ENCODE results near the gene DRAM2. TPM values are rescaled to one million over a fixed set of nuclear protein-coding genes. Genes with fewer than 3 reads are reported as not detected.

DRAM2 gene
- total and polyA plus RNA-seq, 2 of the 4 experiments (the other 2 are of a cell fraction), result 31.4 to 66.3 TPM

DNA sequence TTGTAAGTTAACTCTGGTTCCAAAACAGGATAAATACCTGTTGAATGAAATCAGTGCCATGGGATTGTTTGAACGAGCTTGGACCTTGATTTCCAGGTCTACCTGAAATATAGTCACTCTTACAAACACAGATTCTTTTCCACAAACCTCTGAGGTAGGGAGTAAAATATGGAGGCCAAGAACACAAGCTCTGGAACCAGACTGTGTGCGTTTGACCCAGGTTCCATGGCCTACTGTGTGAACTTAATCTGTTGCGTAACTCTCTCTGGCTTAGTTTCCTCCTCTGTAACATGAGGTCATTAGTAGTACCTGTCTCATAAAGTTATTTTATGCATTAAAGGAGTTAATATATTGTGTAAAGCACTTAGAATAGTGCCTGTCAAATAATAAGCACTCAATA, 35.5 kb upstream of the DRAM2 start:
- DNase-seq (no peak), ATAC-seq (ENCODE audit: low read depth) (no peak)
- Histone ChIP-seq H3K27ac (ENCODE audit: insufficient read depth, low read length) (no peak overlapping the region), H4K5ac (ENCODE audit: low read depth, low read length) (no peak overlapping the region), H2AK5ac (ENCODE audit: low read depth, low read length) (no peak overlapping the region), H3K4ac (ENCODE audit: low read depth, low read length) (no peak overlapping the region), H3K4me2 (ENCODE audit: low read depth, low read length) (no peak overlapping the region), H3K4me1 (ENCODE audit: control insufficient read depth, insufficient read depth, low read length) (no peaks in the 10 kb centered on the region), H3K56ac (ENCODE audit: extremely low read depth, insufficient read depth, low read length) (no peak overlapping the region), H3K14ac (replicated peaks; ENCODE audit: low read depth, low read length) (no peak overlapping the region), H3K9me3 (ENCODE audit: control insufficient read depth, insufficient read depth, low read length) (no peaks in the 10 kb centered on the region), H4K91ac (ENCODE audit: insufficient read depth, low read depth, low read length) (no peak overlapping the region), H2BK5ac (ENCODE audit: low read depth, low read length, poor library complexity, severe bottlenecking) (no peak overlapping the region), H2AK9ac (replicated peaks; ENCODE audit: low read depth, low read length, poor library complexity) (no peak overlapping the region), H2BK15ac (ENCODE audit: low read depth, low read length) (no peak overlapping the region), H3K36me3 (ENCODE audit: control insufficient read depth, insufficient read depth, low read length) (peaks cover 5% of the 10 kb centered on the region), H3K9ac (ENCODE audit: low read depth, low read length) (no peak overlapping the region), H4K8ac (ENCODE audit: low read depth in 2 of 2, low read length in 2 of 2) (no peak overlapping the region), H3K9me1 (ENCODE audit: insufficient read depth, low read length) (no peaks in the 10 kb centered on the region), H2BK120ac (ENCODE audit: low read depth, low read length) (no peak overlapping the region), H3K27me3 (ENCODE audit: control insufficient read depth, insufficient read depth, low read length) (no peaks in the 10 kb centered on the region), H3K18ac (ENCODE audit: low read depth, low read length) (no peak overlapping the region), H3K4me3 (ENCODE audit: insufficient read depth, low read depth, low read length) (no peak overlapping the region), H2BK20ac (ENCODE audit: low read depth, low read length) (no peak overlapping the region), H4K20me1 (ENCODE audit: insufficient read depth, low read length) (no peaks in the 10 kb centered on the region), H2AFZ (replicated peaks; ENCODE audit: low read length, poor library complexity) (no peak overlapping the region), H3K79me1 (ENCODE audit: low read depth in 1 of 2, low read length in 2 of 2) (no peaks in the 10 kb centered on the region), H3K23ac (ENCODE audit: low read depth, low read length) (no peak overlapping the region)
- WGBS, 2 experiments (ENCODE audit: extremely low coverage in 2 of 2, insufficient read length in 1 of 2), result no CpG with 5 or more reads among the region's 3 CpGs
- ChIA-PET POLR2A (ENCODE audit: unreplicated experiment) (no interaction called here), CTCF (no interaction called here)
- dilution Hi-C loops (cut with HindIII; ENCODE audit: low sequenced_read_pairs, unreplicated experiment), result no loop called here
- in situ Hi-C loops (cut with MboI; ENCODE audit: low sequenced_read_pairs), result no loop called here
- TF ChIP-seq MAZ (IDR thresholded peaks at IDR 0.05; ENCODE audit: borderline replicate concordance, low read depth, low read length), result no peak
- TF ChIP-seq CEBPB (IDR thresholded peaks at IDR 0.05; ENCODE audit: low read depth, low read length), result peak; percentile 82
- TF ChIP-seq, protein P1, sequence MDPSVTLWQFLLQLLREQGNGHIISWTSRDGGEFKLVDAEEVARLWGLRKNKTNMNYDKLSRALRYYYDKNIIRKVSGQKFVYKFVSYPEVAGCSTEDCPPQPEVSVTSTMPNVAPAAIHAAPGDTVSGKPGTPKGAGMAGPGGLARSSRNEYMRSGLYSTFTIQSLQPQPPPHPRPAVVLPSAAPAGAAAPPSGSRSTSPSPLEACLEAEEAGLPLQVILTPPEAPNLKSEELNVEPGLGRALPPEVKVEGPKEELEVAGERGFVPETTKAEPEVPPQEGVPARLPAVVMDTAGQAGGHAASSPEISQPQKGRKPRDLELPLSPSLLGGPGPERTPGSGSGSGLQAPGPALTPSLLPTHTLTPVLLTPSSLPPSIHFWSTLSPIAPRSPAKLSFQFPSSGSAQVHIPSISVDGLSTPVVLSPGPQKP (IDR thresholded peaks at IDR 0.05; ENCODE audit: borderline replicate concordance, low read depth, low read length), result no peak
- BruUV-seq (replicated peaks), result no TSS peak
- intact Hi-C loops (cut with micrococcal nuclease), result no loop called here
